ENCODE data around the gene BRME1.

The BRME1 gene

GRCh38 chr19:13885826-13886365 lies 20.0 kb downstream of the BRME1 start:
- DNase-seq: no peak

GRCh38 chr19:13884726-13885591 lies 21.0 kb downstream of the BRME1 start:
- no peak for DNase-seq

- no peak for DNase-seq
Observed at GRCh38 chr19:13883516-13884064, 22.3 kb downstream of the BRME1 start.

- no peak for DNase-seq
Observed at GRCh38 chr19:13882836-13883235, 23.1 kb downstream of the BRME1 start.

- no peak for DNase-seq
Observed at GRCh38 chr19:13882419-13882795, 23.5 kb downstream of the BRME1 start.

- no peak for DNase-seq
Observed at GRCh38 chr19:13881692-13882418, 24.1 kb downstream of the BRME1 start.

GRCh38 chr19:13881251-13881691 lies 24.6 kb downstream of the BRME1 start:
- no peak for DNase-seq

GRCh38 chr19:13880059-13881043 lies 25.6 kb downstream of the BRME1 start:
- peak; percentile 64 for DNase-seq

GRCh38 chr19:13877303-13877702 lies 28.6 kb downstream of the BRME1 start:
- no peak for DNase-seq

GRCh38 chr19:13876834-13877233 lies 29.1 kb downstream of the BRME1 start, which contains the start of gene NANOS3:
TSS of gene NANOS3 (plus strand) at chr19:13877134. CDS start at chr19:13877249, 115 bp downstream.
- DNase-seq: no peak

- DNase-seq: no peak
Observed at GRCh38 chr19:13875824-13876223, 30.1 kb downstream of the BRME1 start.

GRCh38 chr19:13873834-13874515 lies 31.9 kb downstream of the BRME1 start:
- no peak for DNase-seq

GRCh38 chr19:13872695-13873389 lies 33.1 kb downstream of the BRME1 start:
- DNase-seq: no peak

GRCh38 chr19:13872339-13872694 lies 33.6 kb downstream of the BRME1 start:
- no peak for DNase-seq

GRCh38 chr19:13870873-13871272 lies 35.0 kb downstream of the BRME1 start:
- DNase-seq: no peak

- DNase-seq: no peak
Observed at GRCh38 chr19:13869281-13869680, 36.6 kb downstream of the BRME1 start.

GRCh38 chr19:13868663-13869062 lies 37.3 kb downstream of the BRME1 start:
- DNase-seq: no peak

- no peak for DNase-seq
Observed at GRCh38 chr19:13866463-13867046, 39.4 kb downstream of the BRME1 start.

GRCh38 chr19:13865571-13866462 lies 40.1 kb downstream of the BRME1 start:
- no peak for DNase-seq
